ENCODE results near the gene MAGI3.

Gene MAGI3

DNA sequence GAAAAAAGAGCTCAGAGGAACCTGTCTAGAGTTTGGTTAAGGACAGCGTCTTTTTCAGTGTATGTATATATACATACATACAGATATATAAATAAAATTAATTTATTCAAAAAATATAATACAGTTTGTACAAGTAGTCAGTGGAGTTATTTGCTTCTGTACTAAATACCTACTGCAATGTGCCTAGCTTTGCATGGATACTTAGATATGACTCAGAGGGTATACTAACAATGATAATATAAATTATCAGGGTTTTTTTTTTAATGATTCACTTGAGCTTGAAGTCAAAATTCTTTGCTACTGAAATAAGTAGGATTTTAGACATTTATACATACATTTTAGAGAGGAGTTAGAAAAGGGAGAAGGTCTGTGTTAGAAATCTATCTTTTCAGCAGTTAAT lies 251.1 kb downstream of the MAGI3 start:
- in situ Hi-C loops (cut with MboI; ENCODE audit: low pct_unique_long_range_greater_than_20kb, low sequenced_read_pairs, unreplicated experiment) = no loop called here
- TF ChIP-seq, protein P1, sequence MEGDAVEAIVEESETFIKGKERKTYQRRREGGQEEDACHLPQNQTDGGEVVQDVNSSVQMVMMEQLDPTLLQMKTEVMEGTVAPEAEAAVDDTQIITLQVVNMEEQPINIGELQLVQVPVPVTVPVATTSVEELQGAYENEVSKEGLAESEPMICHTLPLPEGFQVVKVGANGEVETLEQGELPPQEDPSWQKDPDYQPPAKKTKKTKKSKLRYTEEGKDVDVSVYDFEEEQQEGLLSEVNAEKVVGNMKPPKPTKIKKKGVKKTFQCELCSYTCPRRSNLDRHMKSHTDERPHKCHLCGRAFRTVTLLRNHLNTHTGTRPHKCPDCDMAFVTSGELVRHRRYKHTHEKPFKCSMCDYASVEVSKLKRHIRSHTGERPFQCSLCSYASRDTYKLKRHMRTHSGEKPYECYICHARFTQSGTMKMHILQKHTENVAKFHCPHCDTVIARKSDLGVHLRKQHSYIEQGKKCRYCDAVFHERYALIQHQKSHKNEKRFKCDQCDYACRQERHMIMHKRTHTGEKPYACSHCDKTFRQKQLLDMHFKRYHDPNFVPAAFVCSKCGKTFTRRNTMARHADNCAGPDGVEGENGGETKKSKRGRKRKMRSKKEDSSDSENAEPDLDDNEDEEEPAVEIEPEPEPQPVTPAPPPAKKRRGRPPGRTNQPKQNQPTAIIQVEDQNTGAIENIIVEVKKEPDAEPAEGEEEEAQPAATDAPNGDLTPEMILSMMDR (IDR thresholded peaks at IDR 0.05; ENCODE audit: extremely low read depth, insufficient read depth, missing control alignments) = no peak
- DNase-seq (ENCODE audit: low spot score) = no peak

DNA sequence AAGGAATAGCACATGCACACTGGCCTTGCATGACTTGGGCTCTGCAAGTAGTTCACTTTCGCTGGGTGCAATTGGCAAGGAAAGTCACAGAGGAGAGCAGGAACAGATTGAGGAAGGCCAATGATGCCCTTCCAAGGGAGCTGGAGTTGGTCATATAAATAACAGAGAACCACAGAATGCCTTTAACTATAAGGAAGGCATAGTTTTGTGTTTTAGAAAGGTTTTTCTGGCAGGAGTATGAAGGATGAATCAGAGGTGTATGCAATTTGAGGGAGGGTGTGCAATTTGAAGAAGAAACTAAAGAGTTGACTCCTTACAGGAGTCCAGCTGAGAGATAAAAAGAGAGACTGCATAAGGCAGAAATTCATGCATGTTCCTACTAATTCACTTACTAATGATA lies 256.8 kb downstream of the MAGI3 start:
- in situ Hi-C loops (cut with MboI; ENCODE audit: low pct_unique_long_range_greater_than_20kb, low sequenced_read_pairs, unreplicated experiment) = no loop called here
- no peak for DNase-seq (ENCODE audit: low spot score)
- TF ChIP-seq, protein P1 (IDR thresholded peaks at IDR 0.05; ENCODE audit: extremely low read depth, insufficient read depth, missing control alignments) = no peak

DNA sequence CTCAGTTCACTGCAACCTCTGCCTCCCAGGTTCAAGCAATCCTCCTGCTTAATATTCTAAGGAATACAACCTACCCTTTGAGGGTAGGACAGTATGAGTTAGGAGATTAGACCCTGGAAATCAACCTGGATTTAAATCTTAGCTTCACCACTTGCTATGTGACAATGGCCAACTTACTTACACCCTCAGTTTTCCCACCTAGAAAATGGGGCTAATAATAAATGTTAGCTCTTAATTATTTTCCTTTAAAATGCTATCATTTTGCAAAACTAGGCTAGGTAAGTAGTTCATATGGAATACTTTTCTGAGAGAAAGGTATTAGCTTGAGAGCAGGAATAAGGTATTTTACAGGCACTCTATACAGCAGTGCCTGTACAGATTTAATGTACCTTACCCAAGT lies 258.2 kb downstream of the MAGI3 start:
- no peak for DNase-seq (ENCODE audit: low spot score)
- TF ChIP-seq, protein P1 (IDR thresholded peaks at IDR 0.05; ENCODE audit: extremely low read depth, insufficient read depth, missing control alignments) = no peak
- in situ Hi-C loops (cut with MboI; ENCODE audit: low pct_unique_long_range_greater_than_20kb, low sequenced_read_pairs, unreplicated experiment) = no loop called here

DNA sequence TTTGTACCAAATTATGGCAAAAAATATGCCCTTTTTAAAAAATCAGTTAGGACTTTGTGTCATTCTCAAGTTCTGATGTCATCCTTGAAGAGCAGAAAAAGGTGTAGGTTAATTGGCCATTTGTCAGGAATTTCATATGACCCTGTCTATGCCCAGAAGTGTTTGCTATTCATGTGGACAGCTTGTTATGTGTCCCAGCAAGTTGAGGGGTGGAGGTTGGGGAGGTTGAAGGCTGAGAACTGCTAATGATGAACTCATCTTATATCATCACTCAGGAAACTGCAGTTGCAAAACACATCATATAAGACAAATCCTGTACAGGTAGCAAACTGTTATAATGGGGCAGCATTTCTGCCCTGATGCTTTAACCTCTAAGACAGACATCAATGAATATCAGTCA lies 262.5 kb downstream of the MAGI3 start:
- DNase-seq (ENCODE audit: low spot score) = no peak
- TF ChIP-seq, protein P1 (IDR thresholded peaks at IDR 0.05; ENCODE audit: extremely low read depth, insufficient read depth, missing control alignments) = no peak
- in situ Hi-C loops (cut with MboI; ENCODE audit: low pct_unique_long_range_greater_than_20kb, low sequenced_read_pairs, unreplicated experiment) = no loop called here

DNA sequence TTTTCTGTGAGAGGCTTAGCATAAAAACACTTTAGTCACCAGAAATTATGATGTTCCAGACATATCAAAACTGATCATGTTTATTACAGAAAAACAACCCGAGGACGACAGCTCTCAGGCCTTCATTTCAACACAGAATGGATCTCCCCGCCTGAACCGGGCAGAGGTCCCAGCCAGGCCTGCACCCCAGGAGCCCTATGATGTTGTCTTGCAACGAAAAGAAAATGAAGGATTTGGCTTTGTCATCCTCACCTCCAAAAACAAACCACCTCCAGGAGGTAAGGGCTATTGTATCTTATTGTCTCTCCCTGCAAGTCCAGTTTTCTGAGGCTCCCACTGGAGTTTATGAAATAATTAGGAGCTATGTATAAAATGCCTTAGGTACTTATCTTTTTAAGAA lies 263.4 kb downstream of the MAGI3 start:
- DNase-seq (ENCODE audit: low spot score) = no peak
- TF ChIP-seq, protein P1 (IDR thresholded peaks at IDR 0.05; ENCODE audit: extremely low read depth, insufficient read depth, missing control alignments) = no peak
- in situ Hi-C loops (cut with MboI; ENCODE audit: low pct_unique_long_range_greater_than_20kb, low sequenced_read_pairs, unreplicated experiment) = no loop called here

DNA sequence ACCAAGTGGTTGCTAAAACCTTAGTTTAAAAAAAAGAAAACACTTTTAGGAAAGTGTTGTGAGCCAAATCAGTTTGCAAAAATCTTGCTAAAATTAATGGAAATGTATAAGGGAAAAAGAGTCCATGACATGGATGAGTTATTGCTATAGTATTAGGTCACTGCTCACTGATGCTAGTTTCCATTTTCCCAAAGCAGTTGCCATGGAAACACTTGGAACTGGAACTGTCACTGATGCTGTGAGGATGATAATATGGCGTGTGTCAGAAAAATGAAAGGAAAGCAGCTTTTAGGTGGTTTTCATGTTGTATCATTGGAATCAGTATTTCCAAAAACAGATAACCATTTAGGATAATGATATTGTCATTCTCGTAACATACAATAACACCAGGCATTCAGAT lies 264.6 kb downstream of the MAGI3 start:
- TF ChIP-seq, protein P1 (IDR thresholded peaks at IDR 0.05; ENCODE audit: extremely low read depth, insufficient read depth, missing control alignments) = no peak
- DNase-seq (ENCODE audit: low spot score) = no peak
- in situ Hi-C loops (cut with MboI; ENCODE audit: low pct_unique_long_range_greater_than_20kb, low sequenced_read_pairs, unreplicated experiment) = no loop called here

DNA sequence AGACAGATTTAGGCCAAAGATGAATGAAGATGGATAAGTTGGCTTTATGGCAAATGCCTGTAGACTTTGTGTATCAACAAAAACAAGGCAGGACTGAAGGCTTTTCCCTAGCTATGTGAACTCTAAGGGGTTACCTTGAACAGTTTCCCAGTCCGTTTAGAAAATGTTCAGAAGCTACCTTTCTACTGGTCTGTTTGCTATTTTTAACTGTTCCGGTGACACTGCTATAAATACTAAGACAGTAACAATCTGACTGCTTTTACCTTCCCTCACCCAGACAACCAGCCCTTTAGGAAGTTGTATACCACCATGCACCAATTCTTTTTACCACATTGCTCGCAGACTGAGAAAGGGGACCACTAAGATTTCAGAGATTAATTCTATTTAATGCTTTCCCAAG lies 266.8 kb downstream of the MAGI3 start:
- TF ChIP-seq, protein P1 (IDR thresholded peaks at IDR 0.05; ENCODE audit: extremely low read depth, insufficient read depth, missing control alignments) = no peak
- in situ Hi-C loops (cut with MboI; ENCODE audit: low pct_unique_long_range_greater_than_20kb, low sequenced_read_pairs, unreplicated experiment) = no loop called here
- DNase-seq (ENCODE audit: low spot score) = no peak

All from GM13977 (cell line).